Transverse colon (tissue), 4 donors: ENCODE measurements around the gene IFI27L1.

ENCODE experiments used
- POLR2AphosphoS5 ChIP-seq, 3 donors: sonication (generic); formaldehyde crosslinking; IDR thresholded peaks; one replicate each; pipeline ENCODE4 v1.6.1; 2016; ENCODE audit warnings: antibody characterized with exemption in 3 of 3
- TF ChIP-seq, protein P1 (sequence below), 5 experiments: fragments of 200-600 bp in 3 of 5; fragments of 450-650 bp in 2 of 5; sonication (generic) in 3 of 5; IDR thresholded peaks; 1 replicate in 2 of 5; 2 replicates in 3 of 5; pipeline ENCODE4 v1.5.1; 2016 to 2017; ENCODE audit warnings: antibody characterized with exemption in 5 of 5, inconsistent platforms in 3 of 5, mild to moderate bottlenecking in 2 of 5, moderate library complexity in 1 of 5

DNA sequence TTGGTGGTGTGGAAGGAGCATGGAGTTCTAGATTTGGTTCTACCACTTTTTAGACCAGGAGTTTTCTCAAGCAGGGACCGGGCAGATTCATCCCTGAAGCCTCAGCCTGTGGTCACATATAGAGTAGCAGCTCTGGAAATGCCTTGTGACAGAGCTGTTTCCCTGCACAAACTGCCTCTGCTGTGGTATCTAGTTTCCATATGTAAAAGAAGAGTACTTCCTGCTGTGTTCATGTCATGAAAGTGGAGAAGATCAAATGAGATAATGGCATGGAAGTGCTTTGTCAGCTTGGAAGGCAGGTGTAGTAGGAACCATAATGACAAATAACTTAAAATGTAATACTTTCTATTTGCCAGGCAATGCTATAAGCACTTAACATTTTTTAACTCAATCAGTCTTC is 28.9 kb upstream of the IFI27L1 start:
- TF ChIP-seq, protein P1, sequence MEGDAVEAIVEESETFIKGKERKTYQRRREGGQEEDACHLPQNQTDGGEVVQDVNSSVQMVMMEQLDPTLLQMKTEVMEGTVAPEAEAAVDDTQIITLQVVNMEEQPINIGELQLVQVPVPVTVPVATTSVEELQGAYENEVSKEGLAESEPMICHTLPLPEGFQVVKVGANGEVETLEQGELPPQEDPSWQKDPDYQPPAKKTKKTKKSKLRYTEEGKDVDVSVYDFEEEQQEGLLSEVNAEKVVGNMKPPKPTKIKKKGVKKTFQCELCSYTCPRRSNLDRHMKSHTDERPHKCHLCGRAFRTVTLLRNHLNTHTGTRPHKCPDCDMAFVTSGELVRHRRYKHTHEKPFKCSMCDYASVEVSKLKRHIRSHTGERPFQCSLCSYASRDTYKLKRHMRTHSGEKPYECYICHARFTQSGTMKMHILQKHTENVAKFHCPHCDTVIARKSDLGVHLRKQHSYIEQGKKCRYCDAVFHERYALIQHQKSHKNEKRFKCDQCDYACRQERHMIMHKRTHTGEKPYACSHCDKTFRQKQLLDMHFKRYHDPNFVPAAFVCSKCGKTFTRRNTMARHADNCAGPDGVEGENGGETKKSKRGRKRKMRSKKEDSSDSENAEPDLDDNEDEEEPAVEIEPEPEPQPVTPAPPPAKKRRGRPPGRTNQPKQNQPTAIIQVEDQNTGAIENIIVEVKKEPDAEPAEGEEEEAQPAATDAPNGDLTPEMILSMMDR (IDR thresholded peaks at IDR 0.05), result no peak
- no peak for TF ChIP-seq POLR2AphosphoS5 (IDR thresholded peaks at IDR 0.05)
